Mesenchymal stem cell (in vitro differentiated cells and primary cell): Measurements from ENCODE around the gene SAMD4A.

Experiments used
- DNase-seq: peaks from one replicate; pipeline ENCODE4 v3.0.0-alpha.2; 2013
- H2AFZ ChIP-seq: one replicate; pipeline ENCODE4 v1.6.1; 2013; ENCODE audit warnings: low read depth, mild to moderate bottlenecking, control low read depth, inconsistent platforms, low read length, moderate library complexity
- H2AK5ac ChIP-seq: 2 replicates; pipeline ENCODE4 v1.6.1; 2013; ENCODE audit warnings: low read length, moderate library complexity, mild to moderate bottlenecking, inconsistent platforms; ENCODE audit not compliant: severe bottlenecking
- H2BK120ac ChIP-seq: one replicate; pipeline ENCODE4 v1.6.1; 2013; ENCODE audit warnings: low read depth, mild to moderate bottlenecking, inconsistent platforms, low read length, moderate library complexity
- H2BK12ac ChIP-seq, 2 experiments: one replicate each; pipeline ENCODE4 v1.6.1; 2013; ENCODE audit warnings: inconsistent platforms in 2 of 2, low read length in 2 of 2, mild to moderate bottlenecking in 2 of 2, moderate library complexity in 2 of 2, control low read depth in 1 of 2
- H2BK15ac ChIP-seq: one replicate; pipeline ENCODE4 v1.6.1; 2013; ENCODE audit warnings: mild to moderate bottlenecking, low read depth, inconsistent platforms; ENCODE audit not compliant: poor library complexity, severe bottlenecking
- H2BK5ac ChIP-seq: 2 replicates; pipeline ENCODE4 v1.6.1; 2013; ENCODE audit warnings: low read depth, mild to moderate bottlenecking, low read length, control low read depth, inconsistent platforms; ENCODE audit not compliant: poor library complexity, severe bottlenecking
- H3K14ac ChIP-seq, 2 experiments: one replicate each; pipeline ENCODE4 v1.6.1; 2013; ENCODE audit warnings: inconsistent platforms in 2 of 2, low read length in 2 of 2, control low read depth in 1 of 2, mild to moderate bottlenecking in 1 of 2, moderate library complexity in 1 of 2
- H3K18ac ChIP-seq, 2 experiments: one replicate each; pipeline ENCODE4 v1.6.1; 2013; ENCODE audit warnings: inconsistent platforms in 2 of 2, low read length in 2 of 2, control low read depth in 1 of 2, low read depth in 1 of 2, mild to moderate bottlenecking in 1 of 2
- H3K23ac ChIP-seq, 2 experiments: one replicate each; pipeline ENCODE4 v1.6.1; 2013; ENCODE audit warnings: inconsistent platforms in 2 of 2, low read length in 2 of 2, mild to moderate bottlenecking in 2 of 2, moderate library complexity in 2 of 2, control low read depth in 1 of 2
- H3K27ac ChIP-seq: 2 replicates; pipeline ENCODE4 v1.5.1; 2013; ENCODE audit warnings: mild to moderate bottlenecking, moderate library complexity, low read length, control low read depth, inconsistent platforms; ENCODE audit not compliant: poor library complexity, severe bottlenecking
- H3K27me3 ChIP-seq, 2 experiments: 2 replicates each; pipeline versions ENCODE4 v1.6.1 to v1.7.0; 2013; ENCODE audit warnings: low read length in 2 of 2, mild to moderate bottlenecking in 2 of 2, moderate library complexity in 2 of 2, control low read depth in 1 of 2, inconsistent platforms in 1 of 2; ENCODE audit not compliant: control insufficient read depth in 1 of 2, insufficient read depth in 1 of 2
- H3K36me3 ChIP-seq, 2 experiments: 2 replicates each; pipeline versions ENCODE4 v1.6.1 to v1.7.0; 2013; ENCODE audit warnings: low read length in 2 of 2, control low read depth in 1 of 2, inconsistent platforms in 1 of 2, low read depth in 1 of 2, mild to moderate bottlenecking in 1 of 2; ENCODE audit not compliant: insufficient read depth in 2 of 2, control insufficient read depth in 1 of 2
- H3K4ac ChIP-seq, 2 experiments: one replicate each; pipeline ENCODE4 v1.6.1; 2013; ENCODE audit warnings: inconsistent platforms in 2 of 2, low read length in 2 of 2, mild to moderate bottlenecking in 2 of 2, moderate library complexity in 2 of 2, control low read depth in 1 of 2, low read depth in 1 of 2
- H3K4me1 ChIP-seq: 2 replicates; pipeline ENCODE4 v1.6.1; 2013; ENCODE audit warnings: low read depth, low read length, control low read depth; ENCODE audit not compliant: control insufficient read depth, insufficient read depth
- H3K4me2 ChIP-seq: 2 replicates; pipeline ENCODE4 v1.6.1; 2013; ENCODE audit warnings: low read length, mild to moderate bottlenecking, inconsistent platforms; ENCODE audit not compliant: poor library complexity, severe bottlenecking
- H3K4me3 ChIP-seq, 2 experiments: 2 replicates each; pipeline versions ENCODE4 v1.5.1 to v1.7.0; 2013; ENCODE audit warnings: low read length in 2 of 2, mild to moderate bottlenecking in 2 of 2, control low read depth in 1 of 2, low read depth in 1 of 2; ENCODE audit not compliant: insufficient read depth in 1 of 2
- H3K79me1 ChIP-seq: replicated peaks from 2 replicates; pipeline ENCODE4 v1.6.1; 2013; ENCODE audit warnings: mild to moderate bottlenecking, control low read depth, low read length, inconsistent platforms; ENCODE audit not compliant: poor library complexity, severe bottlenecking
- H3K9ac ChIP-seq: 2 replicates; pipeline ENCODE4 v1.7.0; 2013; ENCODE audit warnings: mild to moderate bottlenecking, low read length, moderate library complexity
- H3K9me3 ChIP-seq: 2 replicates; pipeline ENCODE4 v1.7.0; 2013; ENCODE audit warnings: mild to moderate bottlenecking, low read length; ENCODE audit not compliant: control insufficient read depth
- H4K8ac ChIP-seq: one replicate; pipeline ENCODE4 v1.6.1; 2013; ENCODE audit warnings: inconsistent platforms, mild to moderate bottlenecking, low read length, moderate library complexity
- H4K91ac ChIP-seq: one replicate; pipeline ENCODE4 v1.6.1; 2013; ENCODE audit warnings: mild to moderate bottlenecking, low read length, inconsistent platforms
- WGBS: methylation state at CpG from one replicate; pipeline ENCODE4 v1.1.7; 2013; ENCODE audit warnings: mixed read lengths; 5-methylcytosine and 5-hydroxymethylcytosine counted together

The SAMD4A gene

DNA sequence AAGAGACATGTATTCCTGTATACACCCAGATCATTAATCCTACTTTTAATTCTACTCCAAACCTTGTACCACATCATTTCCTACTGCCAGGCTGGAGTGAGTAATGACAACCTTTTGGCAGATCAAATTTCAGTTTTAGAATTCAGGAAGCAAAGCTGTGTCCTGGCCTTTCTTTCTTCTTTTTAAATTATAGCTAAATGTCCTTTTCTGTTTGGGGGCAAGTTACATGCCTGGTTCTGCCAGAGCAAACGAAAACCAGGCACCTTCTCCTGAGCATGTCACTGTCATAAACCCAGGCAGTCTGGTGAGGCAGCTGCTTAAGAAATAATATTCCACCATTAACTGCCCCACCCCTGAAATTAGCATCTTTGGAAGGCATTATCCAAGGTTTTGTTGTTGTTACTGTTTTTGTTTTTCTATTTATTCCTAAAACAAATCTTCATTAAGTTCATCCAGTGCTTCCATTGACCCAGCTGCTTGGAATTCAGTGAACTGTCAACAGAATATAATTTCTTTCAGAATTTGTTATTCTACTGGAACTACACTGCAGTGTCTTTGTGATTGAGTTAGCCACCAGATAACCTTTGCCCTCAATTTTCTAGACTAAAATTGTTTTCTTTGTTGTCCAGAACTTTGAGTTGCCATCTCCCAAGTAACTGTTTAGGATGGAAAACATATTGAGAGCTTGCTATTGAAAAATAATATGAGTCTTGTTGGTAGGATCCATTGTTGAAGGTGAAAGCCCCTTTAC is 33.2 kb downstream of the SAMD4A start:
- no peak overlapping the region for H3K14ac ChIP-seq
- H3K18ac ChIP-seq, result no peak overlapping the region
- no peak overlapping the region for H3K23ac ChIP-seq
- peaks cover 4% of the 10 kb centered on the region for H3K4me1 ChIP-seq
- H2AFZ ChIP-seq, result no peak overlapping the region
- H2AK5ac ChIP-seq, result peak overlapping the region; percentile 34
- H2BK15ac ChIP-seq, result no peak overlapping the region
- H3K4me3 ChIP-seq, result no peak overlapping the region
- no peak overlapping the region for H3K9ac ChIP-seq
- H2BK12ac ChIP-seq, result no peak overlapping the region
- no peaks in the 10 kb centered on the region for H3K27me3 ChIP-seq
- H3K27ac ChIP-seq, result no peak overlapping the region
- H3K4me2 ChIP-seq, result no peak overlapping the region
- WGBS, result 0% methylated on average over 1 of the region's 1 CpG
- no peak overlapping the region for H3K4ac ChIP-seq
- peaks cover 17% of the 10 kb centered on the region for H3K79me1 ChIP-seq
- H2BK120ac ChIP-seq, result no peak overlapping the region
- H3K9me3 ChIP-seq, result no peaks in the 10 kb centered on the region
- no peak overlapping the region for H4K91ac ChIP-seq
- no peaks in the 10 kb centered on the region for H3K36me3 ChIP-seq
- DNase-seq, result no peak
- peak overlapping the region; percentile 46 for H2BK5ac ChIP-seq
- H4K8ac ChIP-seq, result no peak overlapping the region

DNA sequence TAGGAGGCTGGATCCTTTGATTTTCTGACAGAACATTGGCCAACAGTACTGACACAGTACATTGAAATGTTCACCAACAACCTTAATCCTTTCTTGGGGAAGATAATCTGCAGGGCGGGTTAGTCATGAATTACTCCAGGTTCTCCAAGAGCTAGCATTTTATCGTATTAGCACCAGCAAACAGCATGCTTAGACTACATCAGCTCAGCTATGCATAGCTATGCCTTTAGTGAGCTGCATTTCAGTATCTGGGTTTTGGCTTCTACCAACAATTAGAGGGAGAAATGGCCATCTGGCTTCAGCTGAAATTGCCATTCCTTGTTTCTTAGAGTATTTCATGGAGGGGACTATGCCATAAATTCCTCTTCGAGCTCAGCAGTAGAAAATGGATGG is 33.8 kb downstream of the SAMD4A start:
- Histone ChIP-seq H3K27ac (no peak overlapping the region), H2AFZ (no peak overlapping the region), H4K91ac (no peak overlapping the region), H3K27me3 (no peaks in the 10 kb centered on the region), H3K36me3 (no peaks in the 10 kb centered on the region), H3K4me3 (no peak overlapping the region), H2AK5ac (no peak overlapping the region), H4K8ac (no peak overlapping the region), H3K9me3 (no peaks in the 10 kb centered on the region), H3K18ac (no peak overlapping the region), H2BK12ac (no peak overlapping the region), H2BK15ac (no peak overlapping the region), H3K4ac (no peak overlapping the region), H2BK5ac (no peak overlapping the region), H3K14ac (peak overlapping the region in 1 of 2 experiments; percentile 30), H3K79me1 (peaks cover 17% of the 10 kb centered on the region), H3K4me2 (no peak overlapping the region), H3K9ac (no peak overlapping the region), H3K23ac (no peak overlapping the region), H3K4me1 (peaks cover 4% of the 10 kb centered on the region), H2BK120ac (no peak overlapping the region)
- 53% methylated on average over 3 of the region's 3 CpGs for whole genome bisulfite sequencing
- DNase-seq, result peak; percentile 81

DNA sequence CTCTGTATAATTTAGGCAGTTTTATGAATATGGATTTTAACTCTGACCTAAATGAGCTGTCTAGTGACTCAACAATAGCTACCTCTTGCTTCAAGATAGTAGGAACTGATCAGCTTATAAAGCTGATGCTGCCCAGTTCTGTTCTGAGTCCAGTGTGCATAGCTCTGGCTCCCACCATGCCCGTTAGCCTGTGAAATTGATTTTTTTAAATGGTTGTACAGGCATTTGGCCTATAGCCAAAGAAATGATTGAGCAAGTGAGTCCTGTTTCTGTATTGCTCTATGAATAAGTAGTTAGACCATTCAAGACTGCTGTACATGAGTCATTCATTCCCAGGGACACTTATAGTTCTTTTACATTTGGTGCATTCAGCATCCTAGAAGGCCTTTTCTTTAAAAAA is 36.4 kb downstream of the SAMD4A start:
- no peak overlapping the region for H4K91ac ChIP-seq
- no peak overlapping the region for H3K27ac ChIP-seq
- 6% methylated on average over 1 of the region's 1 CpG for WGBS

DNA sequence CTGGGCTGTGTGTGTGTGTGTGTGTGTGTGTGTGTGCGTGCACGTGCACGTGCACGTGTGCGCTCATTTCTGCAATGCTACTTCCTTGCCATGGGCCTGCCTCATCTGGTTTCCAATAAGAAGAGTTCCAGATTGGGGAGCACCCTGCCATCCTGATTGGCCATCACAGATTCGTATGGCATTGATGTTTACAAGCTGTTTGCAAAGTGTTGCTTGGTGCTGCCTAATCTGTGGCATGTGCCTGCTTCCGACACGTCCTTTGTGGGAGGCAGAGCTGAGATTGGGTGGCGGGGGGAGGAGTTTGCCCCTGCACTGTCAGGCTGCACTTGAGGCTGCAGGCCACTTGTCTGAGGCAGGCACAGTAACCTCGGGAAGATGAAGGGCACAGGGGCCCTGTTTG is 39.2 kb downstream of the SAMD4A start:
- H2BK5ac ChIP-seq, result no peak overlapping the region
- WGBS, result 72% methylated on average over 9 of the region's 10 CpGs

More for the DNA sequence above, 36.4 kb downstream of the SAMD4A start:
- H2BK120ac ChIP-seq, result no peak overlapping the region
- H3K23ac ChIP-seq, result no peak overlapping the region
- no peak overlapping the region for H3K4me2 ChIP-seq
- H3K18ac ChIP-seq, result no peak overlapping the region
- H3K36me3 ChIP-seq, result no peaks in the 10 kb centered on the region
- H2BK12ac ChIP-seq, result no peak overlapping the region
- no peak overlapping the region for H3K9ac ChIP-seq
- no peaks in the 10 kb centered on the region for H3K27me3 ChIP-seq
- no peak overlapping the region for H2AK5ac ChIP-seq
- no peak overlapping the region for H2AFZ ChIP-seq
- H3K4me3 ChIP-seq, result no peak overlapping the region
- H3K4me1 ChIP-seq, result peaks cover 13% of the 10 kb centered on the region
- no peak overlapping the region for H2BK5ac ChIP-seq
- no peak overlapping the region for H3K14ac ChIP-seq
- no peak overlapping the region for H2BK15ac ChIP-seq
- H3K9me3 ChIP-seq, result no peaks in the 10 kb centered on the region
- peak; percentile 91 for DNase-seq
- peaks cover 20% of the 10 kb centered on the region for H3K79me1 ChIP-seq
- no peak overlapping the region for H4K8ac ChIP-seq
- H3K4ac ChIP-seq, result no peak overlapping the region

More for the DNA sequence above, 39.2 kb downstream of the SAMD4A start:
- Histone ChIP-seq H3K27me3 (no peaks in the 10 kb centered on the region), H3K4me1 (peaks cover 14% of the 10 kb centered on the region), H3K36me3 (no peaks in the 10 kb centered on the region), H3K4ac (no peak overlapping the region), H2AK5ac (no peak overlapping the region), H3K4me3 (peak overlapping the region in 1 of 2 experiments; percentile 26), H2BK15ac (no peak overlapping the region), H2BK120ac (no peak overlapping the region), H4K91ac (no peak overlapping the region), H2AFZ (no peak overlapping the region), H3K4me2 (no peak overlapping the region), H3K27ac (no peak overlapping the region), H3K9me3 (no peaks in the 10 kb centered on the region), H3K9ac (peak overlapping the region; percentile 56), H2BK12ac (peak overlapping the region; percentile 3 to 40), H3K79me1 (peaks cover 20% of the 10 kb centered on the region), H4K8ac (no peak overlapping the region), H3K14ac (no peak overlapping the region), H3K18ac (peak overlapping the region in 1 of 2 experiments; percentile 9), H3K23ac (no peak overlapping the region)
- peak; percentile 67 for DNase-seq
